ENCODE results near the gene CELA3A.

CELA3A gene

DNA sequence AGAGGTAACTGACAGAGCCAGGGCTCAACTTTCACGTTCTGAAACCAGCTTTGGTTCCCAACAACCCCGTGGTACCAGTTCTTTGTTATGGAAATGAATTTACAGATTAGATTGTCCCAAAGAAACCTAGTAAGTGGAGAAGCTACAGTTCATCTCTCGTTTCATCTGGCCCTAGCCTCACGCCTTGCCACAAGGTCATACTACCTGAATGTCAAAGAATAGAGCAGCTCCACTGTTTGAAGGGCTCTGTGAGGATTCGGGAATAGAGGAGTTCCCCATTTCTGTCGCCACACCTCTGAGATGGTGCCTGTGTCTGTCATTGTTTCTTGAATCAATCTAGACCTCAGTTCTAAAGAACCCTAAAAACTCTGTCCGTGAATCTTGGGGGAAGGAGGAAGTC lies 36.1 kb downstream of the CELA3A start:
- H3K4me3 ChIP-seq (ENCODE audit: control insufficient read depth, low read depth, low read length): no peak overlapping the region
- DNase-seq (ENCODE audit: low read depth): no peak
- TF ChIP-seq, protein P1, sequence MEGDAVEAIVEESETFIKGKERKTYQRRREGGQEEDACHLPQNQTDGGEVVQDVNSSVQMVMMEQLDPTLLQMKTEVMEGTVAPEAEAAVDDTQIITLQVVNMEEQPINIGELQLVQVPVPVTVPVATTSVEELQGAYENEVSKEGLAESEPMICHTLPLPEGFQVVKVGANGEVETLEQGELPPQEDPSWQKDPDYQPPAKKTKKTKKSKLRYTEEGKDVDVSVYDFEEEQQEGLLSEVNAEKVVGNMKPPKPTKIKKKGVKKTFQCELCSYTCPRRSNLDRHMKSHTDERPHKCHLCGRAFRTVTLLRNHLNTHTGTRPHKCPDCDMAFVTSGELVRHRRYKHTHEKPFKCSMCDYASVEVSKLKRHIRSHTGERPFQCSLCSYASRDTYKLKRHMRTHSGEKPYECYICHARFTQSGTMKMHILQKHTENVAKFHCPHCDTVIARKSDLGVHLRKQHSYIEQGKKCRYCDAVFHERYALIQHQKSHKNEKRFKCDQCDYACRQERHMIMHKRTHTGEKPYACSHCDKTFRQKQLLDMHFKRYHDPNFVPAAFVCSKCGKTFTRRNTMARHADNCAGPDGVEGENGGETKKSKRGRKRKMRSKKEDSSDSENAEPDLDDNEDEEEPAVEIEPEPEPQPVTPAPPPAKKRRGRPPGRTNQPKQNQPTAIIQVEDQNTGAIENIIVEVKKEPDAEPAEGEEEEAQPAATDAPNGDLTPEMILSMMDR (conservative IDR thresholded peaks at IDR 0.05; ENCODE audit: control insufficient read depth, insufficient read depth, low read depth, low read length): no peak

DNA sequence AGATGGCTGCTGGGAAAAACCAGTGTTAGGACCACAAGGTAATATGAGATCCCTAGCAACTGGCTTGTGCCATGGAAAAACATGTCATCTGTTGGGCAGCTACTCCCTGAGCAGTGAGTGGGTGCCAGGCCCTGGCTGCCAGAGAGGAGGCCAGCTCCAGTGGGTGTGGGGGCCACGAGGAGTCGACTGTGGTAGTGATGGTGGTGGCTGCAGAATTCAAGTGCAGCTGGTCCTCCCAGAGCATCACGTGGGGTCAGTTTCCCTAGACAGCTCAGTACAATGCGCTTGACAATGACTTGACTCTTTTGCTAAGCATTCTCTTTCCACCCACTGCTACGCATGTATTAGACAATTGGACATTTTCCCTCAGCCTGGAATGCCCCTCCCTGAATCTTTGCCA lies 36.6 kb downstream of the CELA3A start:
- no peak for DNase-seq (ENCODE audit: low read depth)
- TF ChIP-seq, protein P1 (conservative IDR thresholded peaks at IDR 0.05; ENCODE audit: control insufficient read depth, insufficient read depth, low read depth, low read length): no peak
- H3K4me3 ChIP-seq (ENCODE audit: control insufficient read depth, low read depth, low read length): no peak overlapping the region

DNA sequence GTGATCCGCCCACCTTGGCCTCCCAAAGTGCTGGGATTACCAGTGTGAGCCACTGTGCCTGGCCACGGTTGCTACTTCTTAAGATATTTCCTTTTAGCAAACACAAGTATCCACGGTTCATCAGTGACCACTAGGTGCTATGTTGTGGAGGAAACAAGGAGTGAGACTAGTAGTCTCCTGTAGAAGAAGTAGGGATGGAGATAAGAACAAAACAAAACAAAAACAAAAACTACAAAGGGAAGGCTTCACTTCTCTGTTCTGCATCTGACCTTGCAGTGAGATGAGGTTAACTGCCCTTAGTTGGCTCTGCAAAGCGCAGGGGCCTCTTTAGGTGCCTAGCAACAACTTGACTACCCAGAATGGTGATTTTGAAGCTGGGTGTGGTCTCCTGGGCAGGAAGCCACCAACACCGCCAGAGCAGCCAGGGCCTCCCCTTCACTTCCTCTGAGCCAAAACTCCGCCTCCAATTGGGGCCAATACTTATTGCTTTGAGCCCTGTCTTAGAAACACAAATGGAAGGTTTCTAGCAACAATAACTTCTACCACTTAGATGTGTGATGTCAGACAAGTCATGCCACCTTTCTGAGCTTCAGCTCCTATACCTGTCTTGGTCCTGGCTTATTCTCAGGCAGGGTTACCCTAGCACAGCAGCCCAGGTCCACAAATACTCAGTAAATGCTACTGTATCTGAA lies 38.3 kb downstream of the CELA3A start:
- H3K4me3 ChIP-seq (ENCODE audit: control insufficient read depth, low read depth, low read length): no peak overlapping the region
- TF ChIP-seq, protein P1 (conservative IDR thresholded peaks at IDR 0.05; ENCODE audit: control insufficient read depth, insufficient read depth, low read depth, low read length): no peak
- DNase-seq (ENCODE audit: low read depth): peak; percentile 54

DNA sequence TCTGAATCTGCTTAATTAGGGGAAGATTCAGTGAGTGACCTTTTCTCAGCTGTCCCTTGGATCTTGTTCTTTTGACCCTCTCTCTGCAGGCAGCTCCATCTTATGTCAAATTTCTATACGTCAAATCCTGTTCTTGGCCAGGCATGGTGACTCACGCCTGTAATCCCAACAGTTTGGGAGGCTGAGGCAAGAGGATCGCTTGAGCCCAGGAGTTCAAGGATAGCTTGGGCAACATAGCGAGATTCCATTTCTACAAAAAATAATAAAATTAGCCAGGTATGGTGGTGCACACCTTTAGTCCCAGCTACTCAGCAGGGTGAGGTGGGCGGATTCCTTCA lies 38.8 kb downstream of the CELA3A start:
- no peak for DNase-seq (ENCODE audit: low read depth)
- TF ChIP-seq, protein P1 (conservative IDR thresholded peaks at IDR 0.05; ENCODE audit: control insufficient read depth, insufficient read depth, low read depth, low read length): no peak
- H3K4me3 ChIP-seq (ENCODE audit: control insufficient read depth, low read depth, low read length): no peak overlapping the region

DNA sequence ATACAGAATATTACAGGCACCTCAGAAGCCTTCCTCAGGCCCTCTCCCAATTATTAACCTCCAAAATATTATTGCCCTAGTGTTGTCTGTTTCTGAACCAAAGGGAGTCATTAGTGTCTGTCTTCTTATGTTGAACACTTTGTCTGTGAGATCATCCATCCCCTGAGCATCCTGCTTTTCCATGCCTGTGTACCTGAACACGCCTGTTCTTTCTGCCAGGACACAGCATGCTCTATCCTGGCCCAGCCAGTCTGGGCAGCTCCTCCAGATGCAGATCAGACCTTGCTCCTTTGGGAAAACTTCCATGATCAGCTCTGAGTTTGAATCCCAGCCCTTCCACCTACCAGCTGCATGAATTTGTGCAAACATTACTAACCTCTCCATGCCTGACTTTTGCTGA lies 40.0 kb downstream of the CELA3A start:
- TF ChIP-seq, protein P1 (conservative IDR thresholded peaks at IDR 0.05; ENCODE audit: control insufficient read depth, insufficient read depth, low read depth, low read length): no peak
- H3K4me3 ChIP-seq (ENCODE audit: control insufficient read depth, low read depth, low read length): no peak overlapping the region
- no peak for DNase-seq (ENCODE audit: low read depth)

DNA sequence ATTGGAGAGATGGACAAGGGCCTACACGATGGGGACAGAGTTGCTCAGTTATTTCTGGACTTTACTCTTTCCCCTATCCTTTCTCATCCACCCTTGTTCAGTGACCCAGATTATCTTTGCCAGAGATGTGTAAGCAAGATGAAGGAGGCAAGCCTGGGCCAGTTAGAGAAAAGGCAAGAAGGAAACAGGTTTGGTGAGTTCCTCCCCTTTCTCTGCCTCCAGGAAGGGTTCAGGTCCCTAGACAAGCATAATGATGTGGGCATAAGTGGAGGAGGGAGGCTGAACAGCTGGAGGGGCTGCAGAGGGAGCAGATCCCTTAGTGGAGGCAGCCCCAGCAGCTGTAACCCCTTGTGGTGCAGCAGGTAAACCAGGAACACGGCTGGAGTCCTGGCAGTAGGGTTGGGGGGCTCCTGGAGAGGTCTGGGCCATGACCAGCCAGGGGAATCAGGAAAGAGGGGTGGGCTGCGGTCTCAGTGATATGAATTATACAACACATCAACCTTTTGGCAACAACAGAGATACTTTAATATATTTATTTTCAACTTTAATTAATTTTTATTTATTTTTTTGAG lies 41.8 kb downstream of the CELA3A start:
- TF ChIP-seq, protein P1 (conservative IDR thresholded peaks at IDR 0.05; ENCODE audit: control insufficient read depth, insufficient read depth, low read depth, low read length): no peak
- no peak overlapping the region for H3K4me3 ChIP-seq (ENCODE audit: control insufficient read depth, low read depth, low read length)

More for the DNA sequence above, 41.8 kb downstream of the CELA3A start:
- DNase-seq (ENCODE audit: low read depth): no peak

Measured in fibroblast of mammary gland (primary cell).